CD4-positive, alpha-beta T cell (primary cell): ENCODE measurements around the gene OGT. TPM values are rescaled to one million over a fixed set of nuclear protein-coding genes. Genes with fewer than 3 reads are reported as not detected.
"Not testable (repeated sequence)": the region's sequence is repeated elsewhere in the genome, so short reads cannot be mapped to it uniquely, and the experiment has no call there.

Source experiments
- ATAC-seq: fragments of 200-7000 bp; cut with Tn5 transposase; one replicate; pipeline ENCODE4 v1.10.0; 2022; ENCODE audit warnings: mild to moderate bottlenecking; ENCODE audit not compliant: poor library complexity
- CTCF ChIA-PET: fragments of 350-600 bp; sonication (Branson Sonifier 250); formaldehyde crosslinking; loops from one replicate; lab custom pipeline; 2021; ENCODE audit warnings: antibody characterized with exemption, inconsistent platforms; lab: Charles Lee
- POLR2A ChIA-PET: fragments of 350-600 bp; sonication (Branson Sonifier 250); formaldehyde crosslinking; loops from one replicate; lab custom pipeline; 2021; ENCODE audit warnings: antibody characterized with exemption, inconsistent platforms; lab: Charles Lee
- DNase-seq, 14 experiments: peaks; one replicate each; pipeline ENCODE4 v3.0.0-alpha.2; 2013 to 2020; ENCODE audit warnings: mixed read lengths in 2 of 14
- H3K27ac ChIP-seq, 2 donors: one replicate each; pipeline versions ENCODE4 v1.5.1 to v1.7.0; 2013; ENCODE audit warnings: low read length in 2 of 2, low read depth in 1 of 2, mild to moderate bottlenecking in 1 of 2
- H3K27me3 ChIP-seq, 2 experiments: 1 replicate in 1 of 2; 2 replicates in 1 of 2; pipeline versions ENCODE4 v1.6.1 to v1.7.0; 2013; ENCODE audit warnings: low read length in 2 of 2, control low read depth in 1 of 2, mild to moderate bottlenecking in 1 of 2, moderate library complexity in 1 of 2; ENCODE audit not compliant: insufficient read depth in 2 of 2, control insufficient read depth in 1 of 2
- H3K36me3 ChIP-seq: one replicate; pipeline ENCODE4 v1.6.1; 2013; ENCODE audit warnings: low read length, control low read depth; ENCODE audit not compliant: insufficient read depth
- H3K4me1 ChIP-seq: one replicate; pipeline ENCODE4 v1.6.1; 2013; ENCODE audit warnings: low read length, control low read depth; ENCODE audit not compliant: insufficient read depth
- H3K4me3 ChIP-seq: one replicate; pipeline ENCODE4 v1.5.1; 2013; ENCODE audit warnings: mild to moderate bottlenecking, low read length, moderate library complexity
- H3K9me3 ChIP-seq, 2 experiments: 1 replicate in 1 of 2; 2 replicates in 1 of 2; pipeline versions ENCODE4 v1.6.1 to v1.7.0; 2013; ENCODE audit warnings: low read length in 2 of 2, mild to moderate bottlenecking in 2 of 2, control low read depth in 1 of 2, moderate library complexity in 1 of 2; ENCODE audit not compliant: control insufficient read depth in 1 of 2, insufficient read depth in 1 of 2
- H3K27ac Mint-ChIP-seq: one replicate; pipeline ENCODE4 v1.8.0; 2020; ENCODE audit warnings: mixed read lengths
- H3K27me3 Mint-ChIP-seq: one replicate; pipeline ENCODE4 v1.8.0; 2021; ENCODE audit warnings: mixed read lengths
- H3K36me3 Mint-ChIP-seq: one replicate; pipeline ENCODE4 v1.8.0; 2021; ENCODE audit warnings: low read depth, mixed read lengths
- H3K4me1 Mint-ChIP-seq: one replicate; pipeline ENCODE4 v1.8.0; 2021; ENCODE audit warnings: low read depth, mixed read lengths
- H3K4me3 Mint-ChIP-seq: one replicate; pipeline ENCODE4 v1.8.0; 2020; ENCODE audit warnings: mild to moderate bottlenecking, mixed read lengths
- H3K9me3 Mint-ChIP-seq: one replicate; pipeline ENCODE4 v1.8.0; 2020; ENCODE audit warnings: mixed read lengths
- intact Hi-C, 2 experiments: fragments of 100-400 bp; cut with DNase I in 1 of 2; cut with micrococcal nuclease in 1 of 2; formaldehyde crosslinking; loops; one replicate each; pipeline versions ENCODE4 v1.15.1 to v1.9.0; 2023 to 2025; cut with DNase I, micrococcal nuclease
- total RNA-seq, 174 experiments: library from RNA in 2 of 174; stranded (reverse) in 2 of 174; gene quantifications; one replicate each; pipeline ENCODE4 v1.2.3 and lab custom pipeline; 2021 to 2026
- TF ChIP-seq, protein P1 (sequence below): fragments of 200-600 bp; IDR thresholded peaks from one replicate; pipeline ENCODE4 v1.8.0; 2022; ENCODE audit warnings: antibody characterized with exemption, mild to moderate bottlenecking

The OGT gene
- total RNA-seq, 2 experiments from 2014 or later = 279 to 295 TPM

DNA sequence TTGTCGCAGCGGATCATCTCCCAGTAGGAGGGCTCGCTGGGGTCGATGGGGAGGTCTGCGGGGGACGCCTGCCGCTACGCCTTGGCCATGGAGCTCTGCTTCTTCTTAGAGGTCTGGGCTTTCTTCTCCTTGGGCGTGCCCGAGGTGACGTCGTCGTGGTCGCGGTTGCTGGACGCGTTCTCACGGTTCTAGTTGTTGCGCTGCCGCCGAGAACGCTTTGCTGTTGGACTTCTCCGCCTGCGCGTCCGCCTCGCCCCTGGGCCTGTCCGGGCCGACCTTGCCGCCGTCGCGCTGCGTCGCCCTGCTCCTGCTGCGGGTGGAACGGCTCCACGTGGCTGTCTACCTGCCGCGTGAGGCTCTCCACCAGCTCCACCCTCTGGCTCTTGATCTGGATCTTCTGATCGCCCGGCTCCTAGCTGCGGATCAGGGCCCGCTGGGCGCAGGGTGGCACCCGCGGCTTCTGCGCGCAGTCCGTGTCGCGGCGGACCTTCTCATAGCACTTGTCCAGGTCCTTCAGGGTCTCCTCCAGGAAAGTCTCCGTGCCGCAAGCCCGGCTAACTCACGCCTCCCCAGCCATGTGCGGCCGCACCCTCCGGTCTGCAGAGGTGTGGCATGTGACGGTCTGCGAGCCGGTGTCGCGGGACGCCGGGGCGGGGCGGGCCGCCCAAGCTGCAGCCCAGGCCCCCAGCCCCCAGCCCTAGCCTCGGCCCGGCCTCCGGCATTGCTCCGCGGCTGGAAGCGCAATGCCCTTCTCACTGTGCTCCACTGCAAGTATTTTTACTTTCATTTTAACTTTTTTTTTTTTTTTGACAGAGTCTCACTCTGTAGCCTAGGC is 40.5 kb upstream of the OGT start:
- Histone ChIP-seq H3K4me3 (peak overlapping the region; percentile 69), H3K27ac (no peak overlapping the region), H3K36me3 (no peaks in the 10 kb centered on the region), H3K9me3 (no peaks in the 10 kb centered on the region), H3K4me1 (peaks cover 10% of the 10 kb centered on the region), H3K27me3 (no peaks in the 10 kb centered on the region)
- ChIA-PET POLR2A (interaction anchor here (0.7 to 4.5 kb wide), 5 partner anchors 21 to 126 kb away, joined by 3 to 83 read pairs (median 5); partner anchors contain the start of genes OGT and TAF1), CTCF (no interaction called here)
- DNase-seq (peak; percentile 9 to 76 (median 29)), ATAC-seq (peak; percentile 88)
- TF ChIP-seq, protein P1, sequence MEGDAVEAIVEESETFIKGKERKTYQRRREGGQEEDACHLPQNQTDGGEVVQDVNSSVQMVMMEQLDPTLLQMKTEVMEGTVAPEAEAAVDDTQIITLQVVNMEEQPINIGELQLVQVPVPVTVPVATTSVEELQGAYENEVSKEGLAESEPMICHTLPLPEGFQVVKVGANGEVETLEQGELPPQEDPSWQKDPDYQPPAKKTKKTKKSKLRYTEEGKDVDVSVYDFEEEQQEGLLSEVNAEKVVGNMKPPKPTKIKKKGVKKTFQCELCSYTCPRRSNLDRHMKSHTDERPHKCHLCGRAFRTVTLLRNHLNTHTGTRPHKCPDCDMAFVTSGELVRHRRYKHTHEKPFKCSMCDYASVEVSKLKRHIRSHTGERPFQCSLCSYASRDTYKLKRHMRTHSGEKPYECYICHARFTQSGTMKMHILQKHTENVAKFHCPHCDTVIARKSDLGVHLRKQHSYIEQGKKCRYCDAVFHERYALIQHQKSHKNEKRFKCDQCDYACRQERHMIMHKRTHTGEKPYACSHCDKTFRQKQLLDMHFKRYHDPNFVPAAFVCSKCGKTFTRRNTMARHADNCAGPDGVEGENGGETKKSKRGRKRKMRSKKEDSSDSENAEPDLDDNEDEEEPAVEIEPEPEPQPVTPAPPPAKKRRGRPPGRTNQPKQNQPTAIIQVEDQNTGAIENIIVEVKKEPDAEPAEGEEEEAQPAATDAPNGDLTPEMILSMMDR = no peak
- H3K4me1 Mint-ChIP-seq = peaks cover 7% of the 10 kb centered on the region
- H3K4me3 Mint-ChIP-seq = peak overlapping the region; percentile 88
- no peaks in the 10 kb centered on the region for H3K27me3 Mint-ChIP-seq
- peak overlapping the region; percentile 61 for H3K27ac Mint-ChIP-seq
- no peaks in the 10 kb centered on the region for H3K9me3 Mint-ChIP-seq
- intact Hi-C loops = loop anchor here (5.0 kb wide), 1 partner anchor 40 kb away; the partner anchor contains the start of gene OGT (in 2 of the 2)
- no peaks in the 10 kb centered on the region for H3K36me3 Mint-ChIP-seq

- no peaks in the 10 kb centered on the region for H3K27me3 Mint-ChIP-seq
- ChIA-PET POLR2A (interaction anchor here (1.3 to 4.5 kb wide), 3 partner anchors 40 to 127 kb away, joined by 5 to 83 read pairs (median 8); partner anchors contain the start of genes OGT and TAF1), CTCF (no interaction called here)
- peaks cover 7% of the 10 kb centered on the region for H3K4me1 Mint-ChIP-seq
- no peaks in the 10 kb centered on the region for H3K27me3 ChIP-seq
- peaks cover 10% of the 10 kb centered on the region for H3K4me1 ChIP-seq
- no peaks in the 10 kb centered on the region for H3K36me3 Mint-ChIP-seq
- no peaks in the 10 kb centered on the region for H3K9me3 ChIP-seq
- peak overlapping the region; percentile 69 for H3K4me3 ChIP-seq
- intact Hi-C loops = loop anchor here (5.0 kb wide), 1 partner anchor 39 kb away; the partner anchor contains the start of gene OGT (in 2 of the 2)
- H3K4me3 Mint-ChIP-seq = peak overlapping the region; percentile 75
- no peaks in the 10 kb centered on the region for H3K36me3 ChIP-seq
- no peak overlapping the region for H3K27ac ChIP-seq
- DNase-seq (peak in 2 of 14 experiments; percentile 5 to 10), ATAC-seq (no peak)
- TF ChIP-seq, protein P1 = no peak
- H3K9me3 Mint-ChIP-seq = no peaks in the 10 kb centered on the region
- no peak overlapping the region for H3K27ac Mint-ChIP-seq
These were observed 39.7 kb upstream of the OGT start for GRCh38 chrX:71493111-71493613.

DNA sequence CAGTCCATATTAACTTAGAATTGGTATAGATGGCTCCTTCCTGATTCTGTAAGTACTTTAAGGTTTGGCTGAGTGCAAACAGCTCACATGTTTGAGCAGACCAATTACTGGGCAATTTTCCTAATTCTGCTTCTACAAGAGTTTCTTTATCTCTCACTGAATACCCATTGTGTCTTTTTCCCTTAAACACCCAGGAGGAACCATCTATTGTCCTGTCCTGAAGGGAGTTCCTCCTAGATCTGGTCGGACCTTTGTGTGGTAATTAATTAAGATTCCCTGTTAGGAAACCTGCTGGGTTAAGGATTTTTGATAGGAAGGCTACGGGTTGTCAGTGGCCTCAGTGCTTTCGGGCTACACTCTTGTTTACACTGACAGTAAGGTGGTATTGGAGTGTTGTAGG is 36.9 kb upstream of the OGT start:
- H3K4me1 ChIP-seq = peaks cover 10% of the 10 kb centered on the region
- CTCF ChIA-PET, H3K4me1 Mint-ChIP-seq, H3K9me3 ChIP-seq, H3K4me3 ChIP-seq, H3K27me3 Mint-ChIP-seq, H3K36me3 Mint-ChIP-seq, H3K4me3 Mint-ChIP-seq, H3K36me3 ChIP-seq, H3K9me3 Mint-ChIP-seq, intact Hi-C loops, DNase-seq, H3K27me3 ChIP-seq, H3K27ac ChIP-seq, H3K27ac Mint-ChIP-seq, ATAC-seq: not testable (repeated sequence)
- POLR2A ChIA-PET = interaction anchor here (4.5 kb wide), 1 partner anchor 37 kb away, joined by 83 read pairs; the partner anchor contains the start of gene OGT
